ENCODE data around the gene PLD4. TPM values are rescaled to one million over a fixed set of nuclear protein-coding genes. Genes with fewer than 3 reads are reported as not detected.

Gene PLD4
- total RNA-seq, 1 donor from 2014 or later: 7.7 TPM

- no peak for DNase-seq
These were observed 3.9 kb downstream of the PLD4 start for GRCh38 chr14:104928391-104929133.

GRCh38 chr14:104929268-104930230, 4.9 kb downstream of the PLD4 start:
- DNase-seq: no peak

- DNase-seq: peak; percentile 35
These were observed 6.0 kb downstream of the PLD4 start for GRCh38 chr14:104930526-104931303.

GRCh38 chr14:104931304-104931770, 6.7 kb downstream of the PLD4 start:
- no peak for DNase-seq

- no peak for DNase-seq
These were observed 7.3 kb downstream of the PLD4 start for GRCh38 chr14:104931771-104932675.

DNA sequence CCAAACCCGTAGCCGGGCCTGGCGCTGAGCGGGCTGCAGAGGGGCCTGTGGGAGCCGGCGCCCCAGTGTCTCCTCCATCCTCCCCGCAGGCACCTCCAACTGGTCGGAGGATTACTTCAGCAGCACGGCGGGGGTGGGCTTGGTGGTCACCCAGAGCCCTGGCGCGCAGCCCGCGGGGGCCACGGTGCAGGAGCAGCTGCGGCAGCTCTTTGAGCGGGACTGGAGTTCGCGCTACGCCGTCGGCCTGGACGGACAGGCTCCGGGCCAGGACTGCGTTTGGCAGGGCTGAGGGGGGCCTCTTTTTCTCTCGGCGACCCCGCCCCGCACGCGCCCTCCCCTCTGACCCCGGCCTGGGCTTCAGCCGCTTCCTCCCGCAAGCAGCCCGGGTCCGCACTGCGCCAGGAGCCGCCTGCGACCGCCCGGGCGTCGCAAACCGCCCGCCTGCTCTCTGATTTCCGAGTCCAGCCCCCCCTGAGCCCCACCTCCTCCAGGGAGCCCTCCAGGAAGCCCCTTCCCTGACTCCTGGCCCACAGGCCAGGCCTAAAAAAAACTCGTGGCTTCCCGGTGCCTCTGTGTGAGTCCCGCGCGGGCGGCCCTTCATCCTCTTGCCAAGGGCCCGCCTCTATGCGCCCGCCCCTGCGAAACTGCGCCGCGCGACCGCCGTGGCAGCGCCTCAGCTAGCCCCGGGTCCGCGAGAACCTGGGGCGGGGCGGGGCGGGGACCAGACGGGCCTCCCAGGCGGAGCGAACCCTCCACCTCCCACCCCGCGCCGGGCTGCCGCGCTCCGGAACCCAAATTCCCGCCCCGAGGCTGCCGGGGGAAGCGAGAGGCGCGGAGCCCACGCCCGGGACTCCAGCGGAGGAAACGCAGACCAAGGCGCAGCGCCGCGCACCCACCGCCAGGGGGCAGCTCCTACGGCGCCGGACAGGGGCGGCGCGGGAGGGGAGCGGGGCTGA, 8.3 kb downstream of the PLD4 start:
- DNase-seq: peak; percentile 91

GRCh38 chr14:104933746-104934733, 9.4 kb downstream of the PLD4 start:
- no peak for DNase-seq

GRCh38 chr14:104935026-104935650, 10.5 kb downstream of the PLD4 start:
- no peak for DNase-seq

- no peak for DNase-seq
These were observed 11.3 kb downstream of the PLD4 start for GRCh38 chr14:104935955-104936354.

DNA sequence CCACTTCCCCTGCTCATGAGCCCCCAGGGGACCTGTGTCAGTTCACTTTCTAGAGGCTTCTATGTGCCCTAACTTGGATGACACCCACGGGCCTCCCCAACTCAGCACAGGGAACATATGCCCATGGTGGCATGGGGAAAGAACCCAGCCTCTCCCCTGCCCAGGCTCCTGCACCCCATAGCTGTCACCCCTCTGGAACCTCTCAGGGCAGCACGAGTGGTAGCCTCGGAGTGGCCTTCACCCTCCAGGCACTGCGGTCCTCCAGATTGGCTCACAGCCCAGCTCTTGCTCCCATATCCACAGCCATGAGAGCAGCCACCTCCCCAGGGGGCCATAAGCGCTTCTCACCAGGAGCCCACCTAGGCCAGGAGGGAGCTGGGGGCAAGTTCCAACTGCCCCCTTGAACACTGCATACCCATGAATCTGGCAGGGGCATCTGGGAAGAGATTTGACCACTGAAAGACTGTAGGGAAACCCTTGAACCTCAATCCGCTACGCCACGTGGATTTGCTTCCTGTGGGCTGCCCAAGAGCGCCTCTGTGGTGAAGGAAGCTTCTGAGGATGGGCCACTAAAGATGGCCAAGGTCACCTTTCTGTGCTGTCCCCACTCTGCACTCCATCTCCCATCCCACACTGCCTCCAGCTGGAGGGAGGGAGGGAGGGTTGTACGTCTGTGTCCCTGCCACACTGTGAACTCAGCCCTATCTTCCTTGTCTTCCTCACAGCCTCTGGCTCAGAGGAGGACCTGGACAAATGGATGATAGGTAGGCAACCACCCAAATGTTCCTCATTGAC, 11.9 kb downstream of the PLD4 start:
- no peak for DNase-seq

- DNase-seq: no peak
These were observed 12.5 kb downstream of the PLD4 start for GRCh38 chr14:104937161-104937560.

GRCh38 chr14:104937694-104938365, 13.2 kb downstream of the PLD4 start:
- no peak for DNase-seq

- DNase-seq: no peak
These were observed 13.8 kb downstream of the PLD4 start for GRCh38 chr14:104938436-104938835.

DNA sequence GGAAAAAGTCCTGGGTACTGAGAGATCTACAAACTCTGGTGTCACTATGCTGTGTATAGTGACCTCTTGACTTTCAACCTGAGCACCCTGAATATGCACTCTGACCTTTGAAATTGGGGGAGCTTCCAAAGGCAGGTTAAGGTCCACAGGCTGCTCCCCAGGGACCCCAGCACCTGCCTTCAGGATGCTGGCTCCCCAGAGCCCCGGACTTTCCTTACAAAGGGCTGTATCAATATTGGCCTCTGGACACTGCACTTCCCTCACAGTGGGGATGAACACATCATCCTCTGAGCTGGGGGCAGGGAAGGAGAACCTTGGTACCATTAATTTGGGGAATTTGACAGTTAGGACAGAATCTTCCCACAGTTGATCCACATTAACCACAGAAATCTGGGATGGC, 14.3 kb downstream of the PLD4 start:
- DNase-seq: no peak

GRCh38 chr14:104939666-104940410, 15.2 kb downstream of the PLD4 start:
- DNase-seq: no peak

DNA sequence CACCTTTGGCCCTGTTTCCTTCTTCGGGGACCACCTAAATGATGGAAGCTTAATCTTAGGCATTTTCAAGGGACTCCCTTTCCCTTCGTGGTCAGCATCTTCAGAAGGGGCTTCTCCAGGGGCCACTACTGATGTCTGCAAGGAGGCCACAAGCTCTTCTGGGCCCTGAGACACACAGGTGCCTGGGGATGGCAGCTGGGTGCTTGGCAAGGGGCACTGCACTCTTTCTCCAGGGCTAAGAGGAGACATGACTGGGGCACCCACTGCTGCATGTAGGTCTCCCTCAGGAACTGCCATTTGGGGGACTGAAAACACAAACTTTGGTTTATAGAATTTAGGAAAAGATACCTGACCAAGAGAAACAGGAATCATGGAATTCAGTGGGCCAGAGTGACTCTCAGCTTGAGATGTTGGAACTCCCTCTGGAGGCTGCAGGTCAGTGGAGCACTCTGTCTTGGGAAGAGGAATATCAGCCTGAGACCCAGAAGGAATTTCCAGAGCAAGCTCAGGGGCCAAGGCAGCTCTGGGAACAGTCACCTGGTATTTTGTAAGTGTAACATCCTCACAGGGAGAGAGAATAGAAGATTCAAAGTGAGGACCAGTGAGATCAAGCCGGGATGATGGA, 16.0 kb downstream of the PLD4 start:
- no peak for DNase-seq

All from tongue (tissue), 2 donors.